ENCODE measurements around the gene DAB2IP.

The DAB2IP gene

GRCh38 chr9:121778252-121779225 is 127.1 kb downstream of the DAB2IP start:
- H3K27ac ChIP-seq, result no peak overlapping the region
- TF ChIP-seq CTCF (conservative IDR thresholded peaks at IDR 0.05), result no peak

GRCh38 chr9:121779381-121780117 is 128.1 kb downstream of the DAB2IP start:
- TF ChIP-seq CTCF (conservative IDR thresholded peaks at IDR 0.05), result no peak
- no peak overlapping the region for H3K27ac ChIP-seq

DNA sequence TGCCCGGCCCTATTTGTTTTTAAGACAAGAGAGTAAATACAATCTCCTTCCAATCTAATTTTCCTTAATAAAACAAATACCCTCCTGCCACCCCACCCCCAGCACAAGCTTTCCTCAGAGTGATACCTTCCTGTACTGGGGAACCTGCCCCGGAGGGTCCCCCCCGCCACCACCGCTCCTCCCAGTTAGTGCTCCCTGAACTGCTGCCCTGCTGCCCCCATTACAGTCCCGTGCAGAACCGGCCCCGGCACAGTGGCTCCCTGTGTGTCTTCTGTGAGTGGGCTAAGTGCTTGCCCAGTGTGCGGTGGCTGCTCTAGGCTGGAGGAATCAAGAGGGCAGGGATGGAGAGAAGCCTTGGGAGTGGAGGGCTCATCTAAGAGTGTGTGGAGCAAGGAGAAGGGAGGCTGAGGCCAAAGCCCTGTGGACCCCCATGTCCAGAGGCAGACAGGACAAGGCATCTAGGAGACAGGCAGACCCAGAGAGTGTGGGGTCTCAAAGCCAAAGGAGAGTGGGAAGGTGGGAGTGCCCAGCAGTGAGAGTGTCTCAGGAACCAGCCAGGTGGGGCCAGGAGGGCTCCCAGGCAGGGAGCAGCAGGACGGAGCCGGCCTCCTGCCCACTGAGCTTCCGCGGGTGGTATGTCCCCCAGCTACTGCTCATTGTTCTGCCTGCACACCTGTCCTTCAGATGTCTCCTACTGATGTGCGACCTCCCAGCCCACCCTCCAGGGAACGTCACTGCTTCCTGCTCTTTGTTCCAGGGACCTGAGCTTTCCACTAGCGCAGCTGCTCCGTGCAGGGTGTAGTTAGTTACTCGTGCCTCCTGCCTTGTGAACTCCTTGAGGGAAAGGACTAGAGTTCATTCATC is 129.0 kb downstream of the DAB2IP start:
- no peak overlapping the region for H3K27ac ChIP-seq
- no peak for TF ChIP-seq CTCF (conservative IDR thresholded peaks at IDR 0.05)

DNA sequence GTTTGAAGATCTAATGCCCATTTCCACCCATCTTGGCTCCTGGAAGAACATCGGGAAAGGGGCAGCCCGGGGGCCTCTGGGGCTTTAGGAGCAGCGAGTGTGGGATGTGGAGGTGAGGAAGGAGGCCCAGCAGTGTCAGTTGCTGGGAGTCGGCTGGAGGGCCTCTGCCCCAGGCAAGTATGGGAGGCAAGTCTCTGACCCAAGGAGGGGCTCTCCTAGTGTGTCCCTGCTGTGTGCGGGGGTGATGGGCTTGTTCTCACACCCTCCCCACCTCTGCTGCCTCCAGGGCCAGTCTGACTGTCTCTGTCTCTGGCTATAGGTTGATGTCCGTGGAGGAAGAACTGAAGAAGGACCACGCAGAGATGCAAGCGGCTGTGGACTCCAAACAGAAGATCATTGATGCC is 129.7 kb downstream of the DAB2IP start:
- TF ChIP-seq CTCF (conservative IDR thresholded peaks at IDR 0.05), result no peak
- no peak overlapping the region for H3K27ac ChIP-seq

DNA sequence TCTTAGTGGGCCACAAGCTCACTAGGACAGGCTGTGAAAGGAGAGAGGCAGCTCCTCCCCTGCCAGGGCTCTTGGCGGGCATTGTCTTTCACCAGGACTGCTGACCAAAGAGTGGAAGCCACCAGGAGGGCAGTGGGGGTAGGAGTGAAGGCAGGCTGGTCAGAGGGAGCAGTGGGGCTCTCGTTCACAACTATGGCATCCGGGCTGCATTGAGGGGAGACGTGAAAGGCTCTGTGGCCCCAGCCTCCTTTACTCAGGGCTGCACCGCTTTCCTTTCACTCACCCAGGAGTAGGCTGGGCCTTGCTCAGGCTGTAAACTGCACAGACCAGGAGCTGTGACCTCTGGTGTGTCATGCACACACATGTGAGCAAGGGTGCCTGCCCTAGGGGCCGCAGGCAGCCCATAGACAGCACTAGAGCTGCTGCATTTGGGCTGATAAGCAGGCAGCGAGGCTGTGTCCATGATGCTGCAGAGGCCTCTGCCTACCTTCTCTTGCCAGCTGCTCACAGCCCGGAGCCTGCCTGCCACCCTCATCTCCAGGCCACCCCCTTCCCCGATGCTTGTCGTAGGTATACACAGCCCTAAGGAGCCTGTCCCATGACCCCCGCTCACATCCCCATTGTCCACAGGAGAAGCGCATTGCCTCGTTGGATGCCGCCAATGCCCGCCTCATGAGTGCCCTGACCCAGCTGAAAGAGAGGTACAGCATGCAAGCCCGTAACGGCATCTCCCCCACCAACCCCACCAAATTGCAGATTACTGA is 130.4 kb downstream of the DAB2IP start:
- TF ChIP-seq CTCF (conservative IDR thresholded peaks at IDR 0.05), result no peak
- no peak overlapping the region for H3K27ac ChIP-seq

DNA sequence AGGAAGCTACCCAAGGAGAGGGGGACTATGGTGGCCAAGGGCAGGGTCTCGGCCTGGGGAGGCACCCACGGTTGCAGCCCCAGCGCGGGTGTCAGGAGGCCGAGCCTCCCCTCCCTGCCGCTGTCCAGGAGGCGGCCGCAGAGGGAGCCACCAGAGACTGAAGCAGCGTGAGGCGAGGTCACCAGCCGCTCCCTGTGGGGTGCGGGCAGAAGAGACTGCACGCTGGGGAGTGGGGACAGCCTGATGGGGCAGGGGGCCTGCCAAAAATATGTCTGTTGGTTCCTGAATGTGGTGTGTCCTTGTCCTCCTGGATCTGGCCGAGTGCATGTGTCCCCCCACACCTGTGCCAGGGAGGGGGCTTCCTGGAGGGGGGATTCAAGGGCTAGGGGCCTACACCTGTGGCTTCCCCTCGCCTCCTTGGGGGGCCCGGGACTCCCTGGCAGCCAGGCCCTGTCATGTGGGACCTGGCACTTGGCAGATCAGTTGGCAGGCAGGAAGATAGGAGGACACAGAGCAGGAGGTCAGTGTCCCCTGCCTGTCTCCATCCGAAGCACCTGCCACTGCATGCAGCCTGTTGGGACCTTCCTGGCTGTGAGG is 131.2 kb downstream of the DAB2IP start:
- no peak overlapping the region for H3K27ac ChIP-seq
- no peak for TF ChIP-seq CTCF (conservative IDR thresholded peaks at IDR 0.05)

All from VCaP (cell line).